ENCODE results near the gene RAB39B. TPM values are rescaled to one million over a fixed set of nuclear protein-coding genes. Genes with fewer than 3 reads are reported as not detected.

Gene RAB39B
- total RNA-seq, 1 donor: 0.36 TPM

- H3K79me2 ChIP-seq (ENCODE audit: insufficient read depth, low read length): no peaks in the 10 kb centered on the region
- peaks cover 11% of the 10 kb centered on the region for H3K36me3 ChIP-seq (ENCODE audit: insufficient read depth, low read length)
- H3K9me3 ChIP-seq (ENCODE audit: low read depth, low read length): no peaks in the 10 kb centered on the region
- H3K4me2 ChIP-seq (ENCODE audit: insufficient read depth, low read length): no peak overlapping the region
- no peak for DNase-seq (ENCODE audit: insufficient read length, low spot score, missing footprints)
- no peak overlapping the region for H3K27ac ChIP-seq (ENCODE audit: low read depth, low read length)
- no peaks in the 10 kb centered on the region for H3K4me1 ChIP-seq (ENCODE audit: insufficient read depth, low read length)
- H2AFZ ChIP-seq (ENCODE audit: low read length): no peak overlapping the region
- no peaks in the 10 kb centered on the region for H3K27me3 ChIP-seq (ENCODE audit: insufficient read depth, low read length)
- H4K20me1 ChIP-seq (ENCODE audit: insufficient read depth, low read length): no peaks in the 10 kb centered on the region
- TF ChIP-seq CTCF (IDR thresholded peaks at IDR 0.05; ENCODE audit: extremely low read depth, low read depth, low read length): no peak
- H3K4me3 ChIP-seq (ENCODE audit: insufficient read depth, low read length): no peak overlapping the region
These were observed 22.0 kb downstream of the RAB39B start for GRCh38 chrX:155242300-155242699.

GRCh38 chrX:155237719-155238118 lies 26.6 kb downstream of the RAB39B start:
- no peak for TF ChIP-seq CTCF (IDR thresholded peaks at IDR 0.05; ENCODE audit: extremely low read depth, low read depth, low read length)
- H3K27ac ChIP-seq (ENCODE audit: low read depth, low read length): no peak overlapping the region
- H3K27me3 ChIP-seq (ENCODE audit: insufficient read depth, low read length): no peaks in the 10 kb centered on the region
- no peak overlapping the region for H3K4me3 ChIP-seq (ENCODE audit: insufficient read depth, low read length)
- H3K79me2 ChIP-seq (ENCODE audit: insufficient read depth, low read length): peaks cover 4% of the 10 kb centered on the region
- H3K9me3 ChIP-seq (ENCODE audit: low read depth, low read length): no peaks in the 10 kb centered on the region
- DNase-seq (ENCODE audit: insufficient read length, low spot score, missing footprints): no peak
- peaks cover 18% of the 10 kb centered on the region for H3K36me3 ChIP-seq (ENCODE audit: insufficient read depth, low read length)
- H2AFZ ChIP-seq (ENCODE audit: low read length): no peak overlapping the region
- no peaks in the 10 kb centered on the region for H3K4me1 ChIP-seq (ENCODE audit: insufficient read depth, low read length)
- H4K20me1 ChIP-seq (ENCODE audit: insufficient read depth, low read length): no peaks in the 10 kb centered on the region
- H3K4me2 ChIP-seq (ENCODE audit: insufficient read depth, low read length): no peak overlapping the region

DNA sequence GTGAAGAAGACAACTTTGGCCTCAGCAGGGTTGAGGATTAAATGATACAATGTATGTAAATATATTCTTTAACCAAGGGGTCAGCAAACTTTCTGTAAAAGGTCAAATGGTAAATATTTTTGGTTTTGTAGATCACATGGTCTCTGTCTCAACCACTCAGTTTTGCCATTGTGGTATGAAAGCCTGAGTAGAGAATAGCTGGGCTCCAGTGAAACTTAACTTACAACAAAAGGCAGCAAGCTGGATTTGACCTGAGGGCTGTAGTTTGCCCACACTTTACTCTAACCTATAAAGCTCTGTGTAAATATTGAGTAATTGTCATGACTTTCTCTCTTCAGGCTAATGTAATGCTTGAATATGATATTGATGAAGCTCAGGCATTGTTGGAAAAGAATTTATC lies 28.4 kb downstream of the RAB39B start:
- H3K9me3 ChIP-seq (ENCODE audit: low read depth, low read length): no peaks in the 10 kb centered on the region
- H3K4me3 ChIP-seq (ENCODE audit: insufficient read depth, low read length): no peak overlapping the region
- no peak overlapping the region for H3K27ac ChIP-seq (ENCODE audit: low read depth, low read length)
- H3K4me2 ChIP-seq (ENCODE audit: insufficient read depth, low read length): no peak overlapping the region
- peaks cover 18% of the 10 kb centered on the region for H3K36me3 ChIP-seq (ENCODE audit: insufficient read depth, low read length)
- H3K27me3 ChIP-seq (ENCODE audit: insufficient read depth, low read length): no peaks in the 10 kb centered on the region
- no peaks in the 10 kb centered on the region for H3K4me1 ChIP-seq (ENCODE audit: insufficient read depth, low read length)
- TF ChIP-seq CTCF (IDR thresholded peaks at IDR 0.05; ENCODE audit: extremely low read depth, low read depth, low read length): no peak
- no peak overlapping the region for H2AFZ ChIP-seq (ENCODE audit: low read length)
- peaks cover 4% of the 10 kb centered on the region for H3K79me2 ChIP-seq (ENCODE audit: insufficient read depth, low read length)
- DNase-seq (ENCODE audit: insufficient read length, low spot score, missing footprints): no peak
- H4K20me1 ChIP-seq (ENCODE audit: insufficient read depth, low read length): no peaks in the 10 kb centered on the region

DNA sequence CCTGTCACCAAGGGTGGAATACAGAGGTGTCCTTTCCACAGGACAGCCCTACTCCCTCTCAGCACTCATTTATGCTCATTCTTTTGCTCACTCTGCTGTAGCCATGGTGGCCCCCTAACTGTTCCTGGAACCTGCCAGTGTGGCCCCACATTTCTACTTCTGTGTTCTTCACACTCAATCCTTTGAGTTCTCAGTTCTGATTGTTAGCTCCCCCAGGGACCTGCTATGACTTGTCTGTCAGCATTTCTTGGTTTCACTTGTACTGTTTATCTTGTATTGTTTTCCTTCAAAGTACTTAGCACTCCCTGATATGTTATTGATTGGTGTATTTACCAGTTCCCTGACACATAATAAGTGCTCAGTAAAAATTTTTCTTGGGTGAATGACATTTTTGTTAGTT lies 33.1 kb downstream of the RAB39B start:
- H3K36me3 ChIP-seq (ENCODE audit: insufficient read depth, low read length): peaks cover 9% of the 10 kb centered on the region
- no peak for DNase-seq (ENCODE audit: insufficient read length, low spot score, missing footprints)
- H2AFZ ChIP-seq (ENCODE audit: low read length): no peak overlapping the region
- no peak for TF ChIP-seq CTCF (IDR thresholded peaks at IDR 0.05; ENCODE audit: extremely low read depth, low read depth, low read length)
- no peaks in the 10 kb centered on the region for H3K9me3 ChIP-seq (ENCODE audit: low read depth, low read length)
- no peaks in the 10 kb centered on the region for H3K27me3 ChIP-seq (ENCODE audit: insufficient read depth, low read length)
- no peaks in the 10 kb centered on the region for H3K4me1 ChIP-seq (ENCODE audit: insufficient read depth, low read length)
- no peak overlapping the region for H3K4me3 ChIP-seq (ENCODE audit: insufficient read depth, low read length)
- H3K4me2 ChIP-seq (ENCODE audit: insufficient read depth, low read length): no peak overlapping the region
- peaks cover 4% of the 10 kb centered on the region for H3K79me2 ChIP-seq (ENCODE audit: insufficient read depth, low read length)
- no peak overlapping the region for H3K27ac ChIP-seq (ENCODE audit: low read depth, low read length)
- no peaks in the 10 kb centered on the region for H4K20me1 ChIP-seq (ENCODE audit: insufficient read depth, low read length)
